HL-60 (cell line): ENCODE measurements around the gene AP3S2.

Experiments
- SPI1 ChIP-seq: IDR thresholded peaks from 2 replicates; pipeline ENCODE4 v1.6.1; 2012; ENCODE audit warnings: low read depth, mild to moderate bottlenecking, borderline replicate concordance
- TF ChIP-seq, protein P1 (sequence below): IDR thresholded peaks from one replicate; pipeline ENCODE4 v1.5.1; 2011; ENCODE audit warnings: low read length, control low read depth, inconsistent platforms; ENCODE audit not compliant: insufficient read depth
- TF ChIP-seq, protein P2 (sequence below): IDR thresholded peaks from 2 replicates; pipeline ENCODE4 v1.6.1; 2012; ENCODE audit warnings: low read depth; ENCODE audit not compliant: insufficient replicate concordance

DNA sequence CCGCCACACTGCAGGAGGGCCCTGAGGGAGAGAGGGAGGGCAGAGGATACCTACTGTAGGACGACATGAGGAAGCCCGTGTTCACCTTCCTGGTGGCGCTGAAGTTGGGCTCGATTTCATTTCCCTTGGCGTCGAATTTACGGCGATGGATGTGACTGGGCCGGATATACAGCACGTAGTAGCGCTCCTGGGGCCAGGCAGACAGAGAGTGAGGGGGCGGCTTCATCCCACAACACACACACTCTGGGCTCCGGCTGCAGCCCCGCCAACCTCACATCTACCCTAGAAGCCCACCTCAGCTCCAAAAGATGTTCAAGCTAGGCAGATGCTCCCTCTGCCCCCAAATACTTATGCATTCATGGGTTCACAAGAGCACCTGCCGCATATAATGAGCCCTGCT, 14.4 kb upstream of the AP3S2 start:
- TF ChIP-seq SPI1 = no peak
- TF ChIP-seq, protein P1, sequence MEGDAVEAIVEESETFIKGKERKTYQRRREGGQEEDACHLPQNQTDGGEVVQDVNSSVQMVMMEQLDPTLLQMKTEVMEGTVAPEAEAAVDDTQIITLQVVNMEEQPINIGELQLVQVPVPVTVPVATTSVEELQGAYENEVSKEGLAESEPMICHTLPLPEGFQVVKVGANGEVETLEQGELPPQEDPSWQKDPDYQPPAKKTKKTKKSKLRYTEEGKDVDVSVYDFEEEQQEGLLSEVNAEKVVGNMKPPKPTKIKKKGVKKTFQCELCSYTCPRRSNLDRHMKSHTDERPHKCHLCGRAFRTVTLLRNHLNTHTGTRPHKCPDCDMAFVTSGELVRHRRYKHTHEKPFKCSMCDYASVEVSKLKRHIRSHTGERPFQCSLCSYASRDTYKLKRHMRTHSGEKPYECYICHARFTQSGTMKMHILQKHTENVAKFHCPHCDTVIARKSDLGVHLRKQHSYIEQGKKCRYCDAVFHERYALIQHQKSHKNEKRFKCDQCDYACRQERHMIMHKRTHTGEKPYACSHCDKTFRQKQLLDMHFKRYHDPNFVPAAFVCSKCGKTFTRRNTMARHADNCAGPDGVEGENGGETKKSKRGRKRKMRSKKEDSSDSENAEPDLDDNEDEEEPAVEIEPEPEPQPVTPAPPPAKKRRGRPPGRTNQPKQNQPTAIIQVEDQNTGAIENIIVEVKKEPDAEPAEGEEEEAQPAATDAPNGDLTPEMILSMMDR = no peak
- TF ChIP-seq, protein P2, sequence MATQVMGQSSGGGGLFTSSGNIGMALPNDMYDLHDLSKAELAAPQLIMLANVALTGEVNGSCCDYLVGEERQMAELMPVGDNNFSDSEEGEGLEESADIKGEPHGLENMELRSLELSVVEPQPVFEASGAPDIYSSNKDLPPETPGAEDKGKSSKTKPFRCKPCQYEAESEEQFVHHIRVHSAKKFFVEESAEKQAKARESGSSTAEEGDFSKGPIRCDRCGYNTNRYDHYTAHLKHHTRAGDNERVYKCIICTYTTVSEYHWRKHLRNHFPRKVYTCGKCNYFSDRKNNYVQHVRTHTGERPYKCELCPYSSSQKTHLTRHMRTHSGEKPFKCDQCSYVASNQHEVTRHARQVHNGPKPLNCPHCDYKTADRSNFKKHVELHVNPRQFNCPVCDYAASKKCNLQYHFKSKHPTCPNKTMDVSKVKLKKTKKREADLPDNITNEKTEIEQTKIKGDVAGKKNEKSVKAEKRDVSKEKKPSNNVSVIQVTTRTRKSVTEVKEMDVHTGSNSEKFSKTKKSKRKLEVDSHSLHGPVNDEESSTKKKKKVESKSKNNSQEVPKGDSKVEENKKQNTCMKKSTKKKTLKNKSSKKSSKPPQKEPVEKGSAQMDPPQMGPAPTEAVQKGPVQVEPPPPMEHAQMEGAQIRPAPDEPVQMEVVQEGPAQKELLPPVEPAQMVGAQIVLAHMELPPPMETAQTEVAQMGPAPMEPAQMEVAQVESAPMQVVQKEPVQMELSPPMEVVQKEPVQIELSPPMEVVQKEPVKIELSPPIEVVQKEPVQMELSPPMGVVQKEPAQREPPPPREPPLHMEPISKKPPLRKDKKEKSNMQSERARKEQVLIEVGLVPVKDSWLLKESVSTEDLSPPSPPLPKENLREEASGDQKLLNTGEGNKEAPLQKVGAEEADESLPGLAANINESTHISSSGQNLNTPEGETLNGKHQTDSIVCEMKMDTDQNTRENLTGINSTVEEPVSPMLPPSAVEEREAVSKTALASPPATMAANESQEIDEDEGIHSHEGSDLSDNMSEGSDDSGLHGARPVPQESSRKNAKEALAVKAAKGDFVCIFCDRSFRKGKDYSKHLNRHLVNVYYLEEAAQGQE = no peak
